T-helper 17 cell (primary cell): ENCODE measurements around the gene B3GNT4. TPM values are rescaled to one million over a fixed set of nuclear protein-coding genes. Genes with fewer than 3 reads are reported as not detected.
"Not testable (repeated sequence)": the region's sequence is repeated elsewhere in the genome, so short reads cannot be mapped to it uniquely, and the experiment has no call there.

Experiments used
- ATAC-seq: fragments of 150-1000 bp; cut with Tn5 transposase; 2 replicates; pipeline ENCODE4 v1.10.0; 2021; ENCODE audit warnings: mild to moderate bottlenecking, moderate library complexity
- DNase-seq, 3 donors: peaks; one replicate each; pipeline versions ENCODE4 v3.0.0 to v3.0.0-alpha.2; 2020 to 2021
- H3K9me3 ChIP-seq: one replicate; pipeline ENCODE4 v1.7.0; 2013; ENCODE audit warnings: low read length, mild to moderate bottlenecking; ENCODE audit not compliant: control insufficient read depth, poor library complexity, severe bottlenecking
- H3K27ac Mint-ChIP-seq: one replicate; pipeline ENCODE4 v1.8.0; 2022; ENCODE audit warnings: mild to moderate bottlenecking, moderate library complexity, mixed read lengths
- H3K27me3 Mint-ChIP-seq: one replicate; pipeline ENCODE4 v1.8.0; 2022; ENCODE audit warnings: mixed read lengths
- H3K36me3 Mint-ChIP-seq: one replicate; pipeline ENCODE4 v1.8.0; 2022; ENCODE audit warnings: low read depth, mixed read lengths
- H3K4me1 Mint-ChIP-seq: one replicate; pipeline ENCODE4 v1.8.0; 2022; ENCODE audit warnings: mild to moderate bottlenecking, mixed read lengths
- H3K4me3 Mint-ChIP-seq: one replicate; pipeline ENCODE4 v1.8.0; 2022; ENCODE audit warnings: mild to moderate bottlenecking, moderate library complexity, mixed read lengths
- total RNA-seq, 4 donors: library from RNA in 2 of 4; stranded (reverse) in 2 of 4; gene quantifications; one replicate each; pipeline ENCODE4 v1.2.3 and lab custom pipeline; 2022 to 2026

Gene B3GNT4
- total RNA-seq, 2 donors from 2014 or later, result not detected

DNA sequence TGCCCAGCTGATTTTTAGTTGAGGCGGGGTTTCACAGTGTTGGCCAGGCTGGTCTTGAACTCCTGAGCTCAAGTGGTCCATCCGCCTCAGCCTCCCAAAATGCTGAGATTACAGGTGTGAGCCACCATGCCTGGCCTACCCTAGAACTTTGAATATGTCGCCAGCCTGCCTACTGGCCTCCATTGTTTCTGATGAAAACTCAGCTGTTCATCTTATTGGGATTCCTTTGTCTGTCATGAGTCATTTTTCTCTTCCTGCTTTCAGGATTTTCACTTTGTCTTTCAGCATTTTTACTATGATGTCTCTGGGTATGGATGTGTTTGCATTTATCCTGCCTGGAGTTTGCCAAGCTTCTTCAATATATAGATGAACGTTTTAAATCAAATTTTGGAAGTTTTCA lies 8.1 kb upstream of the B3GNT4 start:
- H3K9me3 ChIP-seq, result no peaks in the 10 kb centered on the region
- no peak overlapping the region for H3K27ac Mint-ChIP-seq
- peaks cover 8% of the 10 kb centered on the region for H3K4me1 Mint-ChIP-seq
- no peak overlapping the region for H3K4me3 Mint-ChIP-seq
- no peak for ATAC-seq
- H3K36me3 Mint-ChIP-seq, result peaks cover 4% of the 10 kb centered on the region
- DNase-seq, result no peak
- peaks cover 37% of the 10 kb centered on the region for H3K27me3 Mint-ChIP-seq

- DNase-seq (no peak), ATAC-seq (no peak)
- Mint-ChIP-seq H3K4me3 (no peak overlapping the region), H3K4me1 (no peaks in the 10 kb centered on the region), H3K27ac (no peak overlapping the region), H3K27me3 (peaks cover 30% of the 10 kb centered on the region), H3K36me3 (peaks cover 2% of the 10 kb centered on the region)
- no peaks in the 10 kb centered on the region for H3K9me3 ChIP-seq
Measured at GRCh38 chr12:122197612-122197966, 5.9 kb upstream of the B3GNT4 start.

DNA sequence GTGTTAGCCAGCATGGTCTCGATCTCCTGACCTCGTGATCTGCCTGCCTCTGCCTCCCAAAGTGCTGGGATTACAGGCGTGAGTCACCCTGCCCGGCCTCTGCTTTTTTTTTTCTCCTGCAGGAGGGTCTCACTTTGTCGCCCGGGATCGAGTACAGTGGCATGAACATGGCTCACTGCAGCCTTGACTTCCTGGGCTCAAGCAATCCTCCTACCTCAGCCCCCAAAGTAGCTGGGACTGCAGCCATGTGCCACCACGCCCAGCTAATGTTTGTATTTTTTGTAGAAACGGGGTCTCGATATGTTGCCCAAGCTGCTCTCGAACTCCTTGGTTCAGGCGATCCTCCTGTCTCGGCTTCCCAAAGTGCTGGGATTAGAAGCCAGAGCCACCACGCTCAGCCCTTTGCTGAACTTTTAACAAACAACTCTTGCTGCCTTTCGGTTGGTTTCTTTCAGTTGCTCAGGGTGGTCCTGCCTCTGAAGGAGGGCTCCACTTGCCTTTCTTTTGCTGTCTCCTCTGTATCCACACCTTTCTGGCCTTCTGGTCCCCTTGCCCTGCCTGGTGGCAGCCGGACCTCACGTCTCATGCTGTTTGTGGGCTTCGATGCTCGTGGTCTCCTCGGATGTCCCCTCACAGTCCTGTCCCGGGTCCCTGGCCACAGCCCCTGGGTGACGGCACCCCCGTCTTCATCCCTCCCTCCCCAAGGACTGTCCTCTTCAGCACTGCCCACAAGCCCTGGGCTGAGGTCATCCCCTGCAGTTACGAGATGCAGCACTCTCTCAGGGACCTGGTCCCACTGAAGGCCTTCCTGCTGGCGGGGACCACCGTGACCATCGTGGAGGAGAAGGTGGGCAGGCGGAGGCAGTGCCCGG lies 3.8 kb upstream of the B3GNT4 start:
- no peaks in the 10 kb centered on the region for H3K9me3 ChIP-seq
- Mint-ChIP-seq H3K4me1 (peaks cover 3% of the 10 kb centered on the region), H3K27ac (no peak overlapping the region), H3K4me3 (no peak overlapping the region), H3K27me3 (peaks cover 27% of the 10 kb centered on the region), H3K36me3 (peaks cover 2% of the 10 kb centered on the region)
- no peak for DNase-seq
- no peak for ATAC-seq

- H3K36me3 Mint-ChIP-seq, result no peaks in the 10 kb centered on the region
- H3K27me3 Mint-ChIP-seq, result peaks cover 33% of the 10 kb centered on the region
- H3K9me3 ChIP-seq, result no peaks in the 10 kb centered on the region
- no peak overlapping the region for H3K4me3 Mint-ChIP-seq
- no peak for ATAC-seq
- H3K27ac Mint-ChIP-seq, result no peak overlapping the region
- H3K4me1 Mint-ChIP-seq, result peaks cover 10% of the 10 kb centered on the region
- DNase-seq, result no peak
Measured at GRCh38 chr12:122200541-122201175, 2.9 kb upstream of the B3GNT4 start.

DNA sequence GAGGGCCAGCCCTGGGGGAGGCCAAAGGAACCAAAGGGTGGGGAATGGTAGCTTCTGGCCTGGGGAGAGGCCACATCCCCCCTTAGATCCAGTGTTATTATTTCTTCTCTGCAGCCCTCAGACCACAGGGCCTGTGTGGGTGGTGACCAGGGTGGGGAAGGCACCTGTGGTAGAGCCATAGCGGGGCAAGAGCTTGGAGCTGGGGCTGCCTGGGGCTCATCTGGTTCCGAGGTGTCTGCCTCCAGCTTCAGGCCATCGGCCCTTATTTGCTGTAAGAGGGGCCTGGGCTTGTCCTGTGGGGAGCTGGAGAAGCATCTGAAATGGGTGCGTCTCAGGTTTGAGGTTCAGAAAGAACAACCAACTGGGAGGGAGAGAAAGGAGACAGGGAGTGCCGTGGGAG lies 2.1 kb upstream of the B3GNT4 start:
- H3K4me1 Mint-ChIP-seq, result peaks cover 11% of the 10 kb centered on the region
- ATAC-seq (no peak), DNase-seq (no peak)
- no peaks in the 10 kb centered on the region for H3K36me3 Mint-ChIP-seq
- no peak overlapping the region for H3K4me3 Mint-ChIP-seq
- H3K27me3 Mint-ChIP-seq, result peaks cover 33% of the 10 kb centered on the region
- H3K27ac Mint-ChIP-seq, result no peak overlapping the region
- no peaks in the 10 kb centered on the region for H3K9me3 ChIP-seq

DNA sequence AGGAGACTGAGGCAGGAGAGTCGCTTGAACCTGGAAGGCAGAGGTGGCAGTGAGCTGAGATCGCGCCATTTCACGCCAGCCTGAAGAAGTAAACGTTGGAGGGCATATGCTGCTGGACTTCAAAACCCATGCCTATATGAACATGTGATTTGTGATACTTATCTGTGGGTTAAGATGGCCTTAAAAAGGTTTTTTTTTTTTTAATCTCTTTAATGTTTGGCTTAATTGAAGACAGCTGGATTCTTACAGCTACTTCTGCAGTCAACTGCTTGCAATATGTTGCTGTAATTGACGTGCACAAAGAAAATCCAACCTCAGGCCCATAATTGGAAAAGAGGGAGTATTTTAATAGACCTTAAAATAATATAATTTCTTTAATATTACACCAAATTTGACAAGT lies 1.5 kb upstream of the B3GNT4 start:
- ATAC-seq (no peak), DNase-seq (no peak)
- Mint-ChIP-seq H3K4me3 (no peak overlapping the region), H3K27ac (no peak overlapping the region), H3K27me3 (peaks cover 27% of the 10 kb centered on the region), H3K4me1 (peaks cover 12% of the 10 kb centered on the region), H3K36me3 (no peaks in the 10 kb centered on the region)
- H3K9me3 ChIP-seq, result no peaks in the 10 kb centered on the region

GRCh38 chr12:122202811-122203210 lies 698 bp upstream of the B3GNT4 start:
- ATAC-seq, H3K9me3 ChIP-seq, H3K27ac Mint-ChIP-seq, H3K36me3 Mint-ChIP-seq, DNase-seq: not testable (repeated sequence)
- H3K4me1 Mint-ChIP-seq, result peaks cover 12% of the 10 kb centered on the region
- H3K4me3 Mint-ChIP-seq, result peak overlapping the region; percentile 86
- H3K27me3 Mint-ChIP-seq, result peaks cover 19% of the 10 kb centered on the region

DNA sequence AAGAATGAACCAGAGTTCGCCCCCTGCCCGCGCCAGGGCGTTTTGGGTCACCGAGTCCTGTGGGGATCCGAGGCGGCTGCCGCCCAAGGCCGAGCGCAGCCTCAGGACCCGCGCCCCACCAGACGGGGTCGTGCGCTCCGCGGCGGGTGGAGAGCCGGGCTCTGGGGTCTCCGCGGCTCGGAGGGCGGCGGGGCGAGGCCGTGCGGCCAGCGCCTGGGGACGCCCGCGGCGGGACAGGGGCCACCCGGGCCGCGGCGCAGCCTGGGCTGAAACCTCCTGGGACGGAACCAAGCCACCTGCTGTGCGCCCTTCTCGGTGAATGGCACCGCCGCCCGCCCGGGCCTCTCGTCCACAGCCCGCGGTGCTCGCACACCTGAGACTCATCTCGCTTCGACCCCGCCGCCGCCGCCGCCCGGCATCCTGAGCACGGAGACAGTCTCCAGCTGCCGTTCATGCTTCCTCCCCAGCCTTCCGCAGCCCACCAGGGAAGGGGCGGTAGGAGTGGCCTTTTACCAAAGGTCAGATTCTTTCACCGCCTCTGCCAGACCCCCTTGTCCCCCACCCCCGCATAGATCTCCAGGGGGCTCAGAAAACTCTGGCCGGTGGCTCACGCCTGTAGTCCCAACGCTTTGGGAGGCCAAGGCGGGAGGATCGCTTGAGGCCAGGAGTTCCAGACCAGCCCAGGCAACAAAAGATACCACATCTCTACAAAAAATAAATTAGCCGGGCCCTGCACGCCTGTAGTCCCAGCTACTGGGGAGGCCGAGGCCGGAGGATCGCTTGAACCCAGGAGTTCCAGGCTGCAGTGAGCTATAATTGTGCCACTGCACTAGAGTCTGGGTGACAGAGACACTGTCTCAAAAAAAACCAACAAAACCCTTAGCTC lies 901 bp downstream of the B3GNT4 start:
- ATAC-seq, result peak; percentile 30
- H3K27me3 Mint-ChIP-seq, result peaks cover 9% of the 10 kb centered on the region
- H3K4me1 Mint-ChIP-seq, result peaks cover 17% of the 10 kb centered on the region
- no peak for DNase-seq
- H3K4me3 Mint-ChIP-seq, result peak overlapping the region; percentile 86
- H3K36me3 Mint-ChIP-seq, result peaks cover 3% of the 10 kb centered on the region
- H3K27ac Mint-ChIP-seq, result peak overlapping the region; percentile 88
- no peaks in the 10 kb centered on the region for H3K9me3 ChIP-seq

DNA sequence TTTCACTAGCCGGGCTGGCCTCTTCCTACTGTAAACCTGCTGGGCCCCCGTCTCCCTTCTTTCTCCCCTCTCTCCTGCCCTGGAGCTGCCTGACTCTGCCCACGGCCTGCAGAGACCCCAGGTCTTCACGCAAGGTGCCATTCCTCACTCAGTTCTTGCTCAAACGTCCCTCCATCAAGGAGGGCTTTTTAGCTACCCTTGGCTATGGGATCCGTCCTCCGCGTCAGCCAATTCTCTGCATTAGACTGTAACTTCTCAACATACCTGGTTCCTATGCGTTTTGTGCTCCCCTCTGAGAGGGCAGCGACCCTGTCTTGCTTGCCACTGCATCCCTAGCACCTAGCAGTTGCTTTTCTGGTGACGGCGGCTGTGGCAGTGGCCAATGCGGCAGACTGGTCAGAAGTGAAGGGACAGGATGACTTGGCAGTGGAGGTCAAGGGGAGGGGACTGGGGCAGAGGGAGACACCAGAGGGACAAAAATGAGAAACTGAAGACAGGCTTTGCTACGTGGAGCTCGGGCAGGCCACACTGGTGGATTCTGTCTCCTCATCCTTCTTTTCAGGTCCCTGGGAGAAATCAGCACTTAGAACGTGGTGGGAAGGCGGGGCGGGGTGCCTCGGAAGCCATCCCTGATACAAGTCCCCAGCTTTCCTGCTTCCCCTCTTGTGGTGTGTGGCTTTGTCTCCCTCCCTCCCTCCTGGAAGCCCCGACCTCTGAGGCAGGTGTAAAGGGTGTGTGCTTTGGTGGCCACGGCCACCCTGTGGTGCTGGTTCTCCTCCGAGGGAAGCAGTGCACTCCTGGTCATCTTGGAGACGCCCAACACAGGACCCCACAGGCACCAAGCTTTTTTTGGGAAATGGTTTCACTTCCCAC lies 1.8 kb downstream of the B3GNT4 start:
- peaks cover 6% of the 10 kb centered on the region for H3K27me3 Mint-ChIP-seq
- H3K9me3 ChIP-seq, result no peaks in the 10 kb centered on the region
- DNase-seq, result no peak
- peaks cover 17% of the 10 kb centered on the region for H3K4me1 Mint-ChIP-seq
- H3K36me3 Mint-ChIP-seq, result peaks cover 3% of the 10 kb centered on the region
- ATAC-seq, result no peak
- H3K4me3 Mint-ChIP-seq, result peak overlapping the region; percentile 86
- H3K27ac Mint-ChIP-seq, result peak overlapping the region; percentile 88

- peaks cover 6% of the 10 kb centered on the region for H3K27me3 Mint-ChIP-seq
- peak overlapping the region; percentile 88 for H3K27ac Mint-ChIP-seq
- peaks cover 17% of the 10 kb centered on the region for H3K4me1 Mint-ChIP-seq
- DNase-seq (no peak), ATAC-seq (no peak)
- H3K9me3 ChIP-seq, result no peaks in the 10 kb centered on the region
- peaks cover 3% of the 10 kb centered on the region for H3K36me3 Mint-ChIP-seq
- H3K4me3 Mint-ChIP-seq, result peak overlapping the region; percentile 86
Measured at GRCh38 chr12:122206111-122206881, 2.8 kb downstream of the B3GNT4 start.

- DNase-seq (no peak), ATAC-seq (no peak)
- Mint-ChIP-seq H3K36me3 (peaks cover 3% of the 10 kb centered on the region), H3K4me3 (no peak overlapping the region), H3K27me3 (peaks cover 6% of the 10 kb centered on the region), H3K27ac (peak overlapping the region; percentile 88), H3K4me1 (peaks cover 17% of the 10 kb centered on the region)
- H3K9me3 ChIP-seq, result no peaks in the 10 kb centered on the region
Measured at GRCh38 chr12:122206976-122207375, 3.5 kb downstream of the B3GNT4 start.

DNA sequence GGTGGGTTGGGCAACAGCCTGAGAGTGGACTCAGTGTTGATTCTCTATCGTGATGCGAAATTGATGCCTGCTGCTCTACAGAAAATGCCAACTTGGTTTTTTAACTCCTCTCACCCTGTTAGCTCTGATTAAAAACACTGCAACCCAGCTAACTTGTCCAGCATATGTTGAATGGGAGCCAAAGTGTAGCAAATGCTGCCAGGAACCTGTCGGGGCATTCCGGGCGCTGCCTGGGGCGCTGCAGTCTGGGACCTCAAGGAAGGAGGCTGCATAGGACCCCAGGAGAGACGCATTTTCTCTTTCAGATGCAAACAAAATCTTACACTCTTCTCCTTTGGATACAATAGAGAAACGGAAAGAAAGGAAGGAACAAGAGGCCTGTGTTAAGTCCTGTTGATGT lies 3.9 kb downstream of the B3GNT4 start:
- Mint-ChIP-seq H3K4me3 (no peak overlapping the region), H3K27ac (no peak overlapping the region), H3K36me3 (peaks cover 3% of the 10 kb centered on the region), H3K4me1 (peaks cover 17% of the 10 kb centered on the region), H3K27me3 (peaks cover 6% of the 10 kb centered on the region)
- ATAC-seq (no peak), DNase-seq (no peak)
- H3K9me3 ChIP-seq, result no peaks in the 10 kb centered on the region
